Measurements from ENCODE around the gene SLC66A2.
A peak's percentile ranks its signal among the peaks of the same experiment; 100 is the strongest.

SLC66A2 gene

DNA sequence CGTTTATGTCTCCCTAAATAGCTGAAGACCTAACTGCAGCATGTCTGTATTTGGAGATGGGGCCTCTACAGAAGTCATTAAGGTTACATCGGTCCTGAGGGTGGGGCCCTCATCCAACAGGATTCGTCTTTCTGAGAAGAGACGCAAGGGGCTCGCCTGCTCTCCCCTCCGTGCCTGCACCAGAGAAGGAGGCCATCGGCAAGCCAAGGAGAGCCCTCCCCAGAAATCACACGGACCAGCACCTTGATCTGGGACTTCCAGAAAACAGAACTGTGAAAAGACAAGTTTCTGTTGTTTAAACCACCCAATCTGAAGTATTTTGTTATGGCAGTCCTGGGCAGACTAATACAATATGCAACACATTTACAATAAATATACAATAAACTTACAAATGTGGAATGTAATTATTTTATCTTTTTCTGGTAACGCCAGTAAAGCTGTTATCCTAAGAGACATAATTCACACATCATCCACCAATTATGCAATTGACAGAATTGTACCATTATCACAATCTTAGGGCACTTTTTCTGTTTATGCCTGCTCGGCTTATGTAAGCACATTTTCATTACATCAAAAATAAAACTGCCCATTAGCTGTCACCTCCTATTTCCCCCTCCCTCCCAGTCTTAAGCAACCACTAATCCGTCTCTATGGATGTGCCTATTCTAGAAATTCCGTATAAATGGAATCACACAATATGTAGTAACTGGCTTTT lies 19.1 kb upstream of the SLC66A2 start:
- DNase-seq, result no peak

DNA sequence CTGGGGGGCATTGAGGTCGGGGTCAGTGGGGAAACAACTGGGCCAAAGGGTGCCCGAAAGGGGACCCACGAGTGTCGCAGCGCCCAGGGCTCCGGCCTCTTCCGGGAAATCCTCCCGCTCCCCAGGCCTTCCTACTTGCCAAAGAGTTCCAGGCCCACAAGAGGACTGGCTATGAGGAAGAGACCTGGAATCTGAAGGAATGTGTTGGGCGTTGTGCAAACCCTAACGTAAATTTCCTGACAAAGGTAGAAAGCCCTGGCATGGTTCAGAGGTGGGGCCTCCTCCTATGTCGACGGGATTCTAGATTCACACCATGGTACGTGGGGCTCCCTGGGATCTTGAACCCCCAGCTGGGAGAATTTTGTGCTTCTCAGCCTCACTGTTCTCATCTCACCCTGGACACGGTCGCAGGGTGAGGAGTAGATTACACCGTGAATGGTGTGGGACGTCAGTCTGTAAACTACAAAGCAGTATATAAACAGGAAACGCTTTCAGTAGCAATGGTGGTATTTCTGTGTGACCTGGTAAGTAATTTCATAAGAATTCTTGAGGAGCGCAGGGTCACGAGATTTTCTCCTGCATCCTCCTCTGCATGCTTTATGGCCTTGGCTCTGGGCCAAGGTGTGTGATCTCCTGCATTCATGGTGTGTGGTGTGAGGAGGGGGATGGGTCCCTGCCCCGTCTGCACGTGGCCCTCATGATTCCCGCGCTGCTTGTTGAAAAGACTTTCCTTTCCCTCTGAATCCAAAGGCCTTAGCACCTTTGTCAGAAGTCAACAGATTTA lies 13.9 kb upstream of the SLC66A2 start:
- DNase-seq, result peak; percentile 42

DNA sequence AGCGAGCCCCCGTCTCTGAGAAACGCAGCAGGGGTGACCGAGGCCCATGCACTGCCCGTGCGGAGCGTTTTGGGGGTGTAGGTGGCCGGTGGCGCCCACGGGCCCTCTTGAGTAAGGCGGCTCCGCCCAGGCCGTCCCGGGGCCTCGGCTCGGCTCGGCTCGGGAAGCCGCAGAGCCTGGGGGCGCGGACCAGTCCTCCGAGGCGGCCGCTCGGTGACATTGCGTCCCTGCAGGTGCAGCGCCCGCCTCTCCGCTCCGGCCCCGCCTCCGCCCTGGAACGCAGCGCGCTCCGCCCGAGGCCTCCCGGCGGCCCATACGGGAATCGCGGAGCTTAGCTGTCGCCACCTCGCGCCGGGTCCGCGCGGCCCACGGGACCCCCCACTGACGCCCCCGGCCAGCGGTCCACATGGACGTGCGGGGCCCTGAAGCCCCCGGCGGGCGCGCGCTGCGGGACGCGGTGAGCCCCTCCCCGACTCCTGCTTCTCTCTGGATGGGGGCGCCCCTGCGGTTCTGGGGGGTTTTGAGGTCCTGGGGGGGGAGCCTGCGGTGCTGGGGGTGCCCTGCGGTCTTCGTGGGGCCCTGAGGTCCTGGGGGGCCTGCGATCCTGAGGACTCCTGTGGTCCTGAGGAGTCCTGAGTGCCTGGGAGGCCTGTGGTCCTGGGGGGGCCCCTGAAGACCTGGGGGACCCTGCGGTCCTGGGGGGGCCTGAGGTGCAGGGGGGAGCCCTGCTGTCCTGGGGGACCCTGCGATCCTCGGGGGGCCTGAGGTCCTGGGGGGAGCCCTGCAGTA lies 13.1 kb upstream of the SLC66A2 start, which contains the start of gene HSBP1L1:
HSBP1L1 (plus strand) TSS at position 314 of the 789 bp plus-strand sequence; CDS start at position 407, 93 bp downstream.
- peak; percentile 38 for DNase-seq

DNA sequence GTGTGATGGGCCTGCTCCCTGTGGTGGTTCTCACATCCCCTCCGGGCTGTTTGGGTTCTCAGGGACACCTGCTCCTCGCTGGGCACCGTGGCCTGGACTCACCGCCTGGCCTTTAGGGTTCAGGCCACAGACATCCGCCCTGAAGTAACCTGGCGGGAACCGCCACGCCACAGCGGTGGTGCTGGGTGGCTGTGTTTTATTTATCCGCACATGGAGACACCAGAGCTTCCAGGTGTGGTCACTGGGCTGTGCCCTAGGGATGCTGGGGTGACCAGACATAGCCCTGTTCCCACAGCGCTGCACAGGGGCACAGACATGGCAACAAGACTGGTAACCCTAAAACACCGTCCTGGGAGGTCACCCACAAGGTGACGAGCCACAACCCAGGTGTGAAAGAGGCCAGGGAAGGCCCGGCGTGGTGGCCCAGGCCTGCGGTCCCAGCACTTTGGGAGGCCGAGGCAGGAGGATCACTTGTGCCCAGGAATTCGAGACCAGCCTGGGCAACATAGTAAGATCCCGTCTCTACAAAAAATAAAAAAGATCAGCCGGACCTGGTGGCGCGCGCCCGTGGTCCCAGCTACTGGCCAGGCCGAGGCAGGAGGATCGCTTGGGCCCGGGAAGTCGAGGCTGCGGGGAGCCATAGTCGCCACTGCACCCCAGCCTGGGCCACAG lies 12.3 kb upstream of the SLC66A2 start:
- no peak for DNase-seq

DNA sequence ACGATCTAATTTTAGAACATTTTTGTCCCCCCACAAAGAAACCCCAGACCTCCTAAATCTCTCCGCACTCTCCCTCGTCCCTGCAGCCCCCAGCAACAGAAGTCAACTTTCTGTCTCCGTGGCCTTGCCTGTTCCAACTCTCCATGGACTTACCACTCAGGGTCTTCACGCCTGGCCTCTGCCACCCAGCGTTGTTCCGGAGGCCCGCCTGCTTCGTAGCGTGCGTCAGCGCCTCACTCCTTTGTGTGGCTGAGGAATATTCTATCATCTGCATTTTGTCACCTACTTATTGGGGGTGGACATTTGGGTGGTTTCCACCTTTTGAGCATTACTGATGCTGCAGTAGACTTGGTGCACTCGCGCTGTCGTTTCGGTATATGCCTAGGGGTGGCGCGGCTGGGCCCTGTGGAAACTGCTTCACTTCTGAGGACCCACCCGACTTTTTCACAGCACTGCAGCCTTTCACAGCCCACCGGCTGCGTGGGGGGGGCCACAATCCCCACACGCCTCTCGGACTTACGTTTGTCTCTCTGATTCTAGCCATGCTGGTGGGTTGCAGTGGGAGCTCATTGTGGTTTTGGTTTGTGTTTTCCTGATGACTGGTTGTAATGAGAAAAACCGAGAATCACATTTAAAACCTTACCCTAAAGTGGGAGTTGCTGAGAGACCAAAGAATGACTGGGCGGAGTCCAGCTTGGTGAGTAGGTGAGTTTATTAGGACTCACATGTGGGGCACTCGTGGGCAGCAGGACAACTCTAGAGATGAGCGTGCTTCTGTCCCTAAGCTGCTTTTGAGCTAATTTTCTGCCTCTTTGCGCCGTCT lies 11.6 kb upstream of the SLC66A2 start:
- no peak for DNase-seq

DNA sequence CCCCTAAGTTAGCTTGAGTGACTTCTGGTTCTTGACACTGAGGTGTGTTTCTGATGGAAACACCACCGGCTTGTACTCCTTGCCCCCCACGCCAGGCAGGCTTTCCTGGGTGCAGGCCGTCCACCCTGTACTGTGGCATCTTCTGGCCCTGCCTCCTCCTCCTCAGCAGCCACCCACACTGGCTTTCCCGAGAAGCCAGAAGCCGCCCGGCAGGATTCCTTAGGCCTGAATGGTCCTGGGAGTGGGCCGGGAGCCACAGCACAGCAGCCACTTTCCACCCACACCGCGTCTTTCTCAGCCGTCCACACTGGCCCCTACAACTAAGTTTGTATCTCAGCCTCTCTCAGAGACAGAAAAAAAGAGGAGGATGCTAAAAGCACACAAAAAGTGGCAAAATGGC lies 10.9 kb upstream of the SLC66A2 start:
- no peak for DNase-seq

DNA sequence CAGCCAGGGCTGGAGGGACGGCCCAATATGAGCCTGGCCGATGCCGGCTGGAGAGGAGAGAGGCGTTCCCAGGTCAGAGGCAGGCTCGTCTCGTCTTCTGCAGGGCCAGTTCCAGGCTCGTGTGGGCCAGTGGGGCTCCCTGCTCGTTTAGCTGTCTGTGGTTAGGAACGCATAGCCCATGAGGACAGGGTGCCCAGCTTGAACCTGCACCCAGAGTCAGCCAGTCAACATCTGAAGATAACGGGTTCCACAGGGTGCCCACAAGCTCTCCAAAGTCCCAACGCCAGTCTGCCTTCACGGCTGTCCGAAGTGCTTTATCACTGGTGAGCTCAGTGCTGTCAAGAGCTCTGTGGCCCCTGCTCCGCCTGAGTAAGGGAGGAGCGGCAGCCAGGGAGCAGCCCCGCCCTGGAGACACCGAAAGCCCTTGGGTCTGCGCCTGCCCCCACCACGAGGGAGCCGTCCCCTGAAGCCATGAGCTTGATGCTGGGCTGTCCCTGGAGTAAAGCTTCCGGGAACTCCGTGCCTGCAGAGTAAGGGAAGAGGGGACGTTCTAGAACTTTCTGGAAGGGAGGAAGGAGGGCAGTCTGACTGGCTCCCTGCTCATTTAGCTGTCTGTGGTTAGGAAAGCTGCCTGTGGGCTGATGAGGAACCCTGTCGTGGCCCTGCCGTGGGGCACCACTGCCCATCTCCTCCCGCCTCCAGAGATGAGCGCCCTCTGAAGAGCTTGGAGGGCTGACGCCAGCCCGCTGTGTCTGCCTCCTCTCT lies 10.3 kb upstream of the SLC66A2 start:
- no peak for DNase-seq

DNA sequence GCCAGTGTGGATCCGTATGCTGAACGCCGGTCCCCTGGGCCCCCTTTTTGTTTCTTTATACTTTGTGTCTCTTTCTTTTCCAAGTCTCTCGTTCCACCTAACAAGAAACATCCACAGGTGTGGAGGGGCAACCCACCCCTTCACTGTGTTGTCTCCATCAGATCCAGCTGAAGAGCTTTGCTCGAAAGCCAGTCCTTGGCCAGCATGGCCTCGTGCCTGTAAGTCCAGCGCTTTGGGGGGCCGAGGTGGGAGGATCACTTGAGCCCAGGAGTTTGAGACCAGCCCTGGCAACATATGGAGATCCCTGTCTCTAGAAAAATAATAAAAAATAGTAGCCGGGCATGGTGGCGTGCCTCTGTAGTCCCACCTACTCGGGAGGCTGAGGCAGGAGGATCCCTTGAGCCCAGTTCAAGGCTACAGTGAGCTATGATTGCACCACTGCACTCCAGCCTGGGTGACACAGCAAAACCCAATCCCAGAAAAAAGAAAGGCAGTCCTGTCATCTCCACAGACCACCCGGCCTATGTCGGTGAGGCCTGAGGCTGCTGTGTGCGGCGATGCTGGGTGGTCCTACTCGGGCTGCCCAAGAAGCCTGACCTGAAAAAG lies 9.6 kb upstream of the SLC66A2 start:
- DNase-seq, result no peak

DNA sequence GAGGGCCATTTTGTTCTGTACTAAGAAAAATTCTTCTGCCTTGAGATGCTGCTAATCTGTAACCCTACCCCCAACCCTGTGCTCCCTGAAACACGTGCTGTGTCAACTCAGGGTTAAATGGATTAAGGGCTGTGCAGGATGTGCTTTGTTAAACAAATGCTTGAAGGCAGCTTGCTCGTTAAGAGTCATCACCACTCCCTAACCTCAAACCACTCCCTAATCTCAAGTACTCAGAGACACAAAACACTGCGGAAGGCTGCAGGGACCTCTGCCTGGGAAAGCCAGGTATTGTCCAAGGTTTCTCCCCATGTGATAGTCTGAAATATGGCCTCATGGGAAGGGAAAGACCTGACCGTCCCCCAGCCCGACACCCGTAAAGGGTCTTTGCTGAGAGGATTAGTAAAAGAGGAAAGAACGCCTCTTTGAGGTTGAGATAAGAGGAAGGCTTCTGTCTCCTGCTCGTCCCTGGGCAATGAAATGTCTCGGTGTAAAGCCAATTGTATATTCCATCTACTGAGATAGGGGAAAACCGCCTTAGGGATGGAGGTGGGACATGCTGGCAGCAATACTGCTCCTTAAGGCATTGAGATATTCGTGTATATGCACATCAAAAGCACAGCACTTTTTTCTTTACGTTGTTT lies 8.8 kb upstream of the SLC66A2 start:
- DNase-seq, result peak; percentile 41

DNA sequence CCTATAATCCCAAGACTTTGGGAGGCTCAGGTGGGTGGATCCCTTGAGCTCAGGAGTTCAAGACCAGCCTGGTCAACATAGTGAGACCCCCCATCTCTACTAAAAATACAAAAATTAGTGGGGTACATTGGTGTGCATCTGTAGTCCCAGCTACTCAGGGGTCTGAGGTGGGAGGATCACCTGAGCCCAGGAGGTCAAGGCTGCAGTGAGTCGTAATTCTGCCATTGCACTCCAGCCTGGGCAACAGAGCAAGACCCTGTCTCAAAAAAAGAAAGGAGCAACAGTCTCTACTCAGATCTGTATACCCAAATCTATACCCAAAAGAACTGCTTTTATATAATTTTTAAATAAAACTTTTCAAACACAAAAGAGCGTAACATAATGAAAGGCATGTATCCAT lies 7.5 kb upstream of the SLC66A2 start:
- DNase-seq, result no peak

DNA sequence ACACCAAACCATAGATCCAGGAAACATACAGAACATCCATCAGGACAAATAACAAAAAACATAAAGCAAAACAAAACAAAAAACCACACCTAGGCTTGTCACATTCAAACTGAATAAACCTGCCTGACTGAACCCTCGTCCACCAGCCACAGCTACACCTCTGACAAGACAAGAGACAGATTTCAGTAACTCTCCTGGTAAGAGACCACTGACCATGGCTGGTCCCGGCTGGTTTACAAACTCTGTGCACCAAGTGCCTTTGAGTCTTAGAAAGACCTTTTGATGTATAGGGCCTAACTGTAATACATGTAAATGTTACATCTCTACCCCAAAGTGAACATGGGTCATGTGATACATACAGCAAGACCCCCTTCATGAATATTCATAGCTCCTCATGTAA lies 4.8 kb upstream of the SLC66A2 start:
- no peak for DNase-seq

DNA sequence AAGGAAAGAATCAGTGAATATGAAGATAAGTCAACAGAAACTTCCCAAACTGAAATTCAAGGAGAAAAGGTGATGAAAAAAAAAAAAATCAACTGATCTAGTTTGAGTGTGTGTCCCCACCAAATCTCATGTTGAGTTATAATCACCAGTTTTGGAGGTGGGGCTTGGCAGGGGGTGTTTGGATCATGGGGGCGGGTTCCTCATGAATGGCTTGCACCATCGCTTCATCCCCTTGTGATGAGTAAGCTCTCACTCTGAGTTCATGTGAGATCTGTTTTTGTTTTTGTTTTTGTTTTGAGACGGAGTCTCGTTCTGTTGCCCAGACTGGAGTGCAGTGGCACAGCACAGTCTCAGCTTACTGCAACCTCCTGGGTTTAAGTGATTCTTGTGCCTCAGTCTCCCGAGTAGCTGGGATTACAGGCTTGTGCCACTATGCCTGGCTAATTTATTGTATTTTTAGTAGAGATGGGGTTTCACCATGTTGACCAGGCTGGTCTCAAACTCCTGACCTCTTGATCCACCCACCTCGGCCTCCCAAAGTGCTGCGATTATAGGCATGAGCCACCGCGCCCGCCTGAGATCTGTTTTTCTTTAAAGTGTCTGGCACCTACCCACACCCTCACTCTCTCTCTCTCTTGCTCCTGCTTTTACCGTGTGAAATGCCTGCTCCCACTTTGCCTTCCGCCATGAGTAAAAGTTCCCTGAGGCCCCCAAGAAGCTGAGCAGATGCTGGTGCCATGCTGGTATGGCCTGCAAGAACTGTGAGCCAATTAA lies 4.0 kb upstream of the SLC66A2 start:
- no peak for DNase-seq

DNA sequence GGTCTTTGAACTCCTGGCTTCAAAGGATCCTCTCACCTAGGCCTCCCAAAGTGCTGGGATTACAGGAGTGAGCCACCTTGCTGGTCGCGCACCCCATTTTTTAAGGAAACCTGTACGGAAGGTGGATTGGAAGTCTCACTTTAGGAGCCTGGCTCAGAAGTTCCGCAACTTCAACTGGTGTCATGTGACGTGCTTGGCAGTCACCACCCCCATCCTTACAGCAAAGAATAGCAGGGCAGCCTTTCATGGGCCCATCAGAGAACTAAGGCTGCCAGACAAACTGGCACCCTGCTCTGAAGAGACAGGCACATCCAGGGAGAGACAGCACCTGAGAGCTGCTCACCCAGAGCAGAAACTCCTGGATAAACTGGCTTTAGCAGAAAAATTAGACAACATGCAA lies 3.3 kb upstream of the SLC66A2 start:
- no peak for DNase-seq

DNA sequence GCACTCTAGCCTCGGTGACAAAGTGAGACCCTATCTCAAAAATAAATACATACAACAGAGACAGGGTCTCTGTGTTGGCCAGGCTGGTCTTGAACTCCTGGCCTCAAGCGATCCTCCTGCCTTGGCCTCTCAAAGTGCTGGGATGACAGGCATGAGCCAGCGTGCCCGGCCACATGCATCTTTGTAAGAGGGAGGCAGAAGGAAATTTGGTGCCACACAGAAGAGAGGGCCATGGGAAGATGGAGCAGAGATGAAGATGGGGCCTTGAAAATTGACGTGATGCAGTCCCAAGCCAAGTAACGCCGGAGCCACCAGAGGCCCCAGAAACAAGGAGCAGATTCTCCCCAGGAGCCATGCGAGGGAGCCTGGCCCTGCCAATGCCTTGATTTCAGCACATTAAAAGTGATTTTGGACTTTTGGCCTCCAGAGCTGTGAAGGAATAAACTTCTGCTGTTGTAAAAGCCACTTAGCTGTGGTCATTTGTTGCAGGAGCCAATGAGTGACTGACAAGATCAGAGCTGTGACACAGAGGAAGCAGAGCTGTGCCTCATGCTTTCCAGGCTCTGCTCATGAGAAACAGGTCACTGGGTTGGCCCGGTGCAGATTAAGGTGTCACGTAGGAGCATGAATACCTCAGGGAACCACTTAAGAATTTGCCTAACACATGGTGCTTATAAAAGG lies 2.7 kb upstream of the SLC66A2 start:
- no peak for DNase-seq

DNA sequence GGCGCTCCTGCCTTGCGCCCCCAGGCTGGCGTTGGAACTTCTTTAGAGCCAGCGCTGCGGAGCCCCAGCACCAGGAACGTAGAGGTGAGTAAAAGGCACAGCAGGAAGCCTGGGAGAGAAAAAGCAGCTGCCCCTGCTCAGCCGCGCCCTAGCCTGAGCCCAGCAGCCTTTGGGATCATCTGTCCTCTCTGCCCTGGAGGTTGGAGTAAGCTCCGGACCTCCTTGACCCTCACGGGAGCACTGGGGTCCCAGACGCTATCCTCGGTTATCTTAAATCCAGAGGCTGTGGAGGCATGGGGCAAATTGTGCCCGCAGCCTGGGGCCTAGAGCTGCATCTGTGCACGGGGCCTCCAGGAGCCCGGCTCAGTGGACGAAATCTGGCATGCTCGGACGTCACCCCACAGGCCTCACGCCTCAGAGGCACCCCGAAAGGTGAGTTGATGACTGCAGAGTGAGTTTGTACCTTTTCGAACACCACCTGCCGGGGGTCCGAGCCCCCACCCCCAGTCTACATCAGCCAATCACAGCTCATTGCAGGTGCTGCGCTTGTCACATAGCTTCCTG lies 1.6 kb upstream of the SLC66A2 start:
- DNase-seq, result no peak

DNA sequence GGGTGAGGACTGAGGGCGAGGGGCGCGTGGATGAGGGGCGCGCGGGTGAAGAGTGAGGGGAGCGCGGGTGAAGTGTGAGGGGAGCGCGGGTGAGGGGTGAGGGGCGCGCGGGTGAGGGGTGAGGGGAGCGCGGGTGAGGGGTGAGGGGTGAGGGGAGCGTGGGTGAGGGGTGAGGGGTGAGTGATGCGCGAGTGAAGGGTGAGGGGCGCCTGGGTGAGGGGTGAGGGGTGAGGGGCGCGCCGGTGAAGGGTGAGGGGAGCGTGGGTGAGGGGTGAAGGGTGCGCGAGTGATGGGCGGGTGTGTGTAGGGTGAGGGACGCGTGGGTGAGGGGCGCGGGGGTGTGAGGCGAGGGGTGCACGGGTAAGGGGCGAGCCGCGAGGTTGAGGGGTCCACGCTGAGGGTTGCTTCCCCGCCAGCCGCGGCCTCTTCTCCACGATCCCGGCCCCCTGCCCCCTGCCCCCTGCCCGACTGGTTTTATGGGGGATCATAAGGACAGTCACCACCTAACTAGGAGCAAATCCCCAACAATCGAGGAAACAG lies 1.1 kb upstream of the SLC66A2 start:
- no peak for DNase-seq

DNA sequence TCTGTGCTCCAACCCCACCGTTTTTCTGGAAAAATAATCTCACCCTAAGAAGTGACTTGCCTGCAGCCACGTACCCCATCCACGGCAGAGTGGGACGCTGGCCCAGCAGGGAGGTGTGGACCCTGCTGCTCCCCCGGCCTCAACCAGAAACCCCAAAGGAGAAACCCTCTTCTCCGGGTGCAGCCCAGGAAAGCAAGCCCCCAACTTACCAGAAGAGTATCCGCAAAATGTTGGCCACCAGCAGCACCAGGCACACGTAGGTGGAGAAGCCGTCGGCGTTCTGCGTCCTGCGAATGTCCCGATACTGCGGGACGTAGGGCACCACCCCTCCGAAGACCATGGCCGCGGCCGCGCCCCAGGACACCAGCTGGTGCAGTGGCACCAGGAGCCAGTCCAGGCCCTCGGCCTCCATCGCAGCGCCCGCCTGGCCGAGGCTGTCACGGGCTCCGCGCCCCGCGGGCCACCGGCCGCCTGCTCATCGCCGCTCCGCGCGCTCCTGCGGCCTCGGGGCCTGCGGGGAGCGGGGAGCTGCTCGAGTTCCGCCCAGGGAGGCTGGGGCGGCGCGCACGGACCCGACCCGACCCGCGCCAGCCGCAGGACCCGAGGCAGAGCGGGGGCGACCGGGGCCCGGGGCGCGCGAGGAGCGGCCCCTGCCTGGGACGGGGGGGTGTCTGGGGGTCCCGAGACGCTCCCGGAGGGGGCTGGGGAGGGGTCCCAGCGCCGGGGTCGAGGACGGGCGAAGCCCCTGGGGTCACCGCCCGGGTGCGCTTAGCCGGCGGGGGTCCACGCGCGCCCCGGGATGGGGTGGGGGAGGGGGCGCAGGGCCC lies 725 bp downstream of the SLC66A2 start:
- peak; percentile 40 for DNase-seq

All from NCI-H510A (cell line).